Esophagus muscularis mucosa (tissue), 4 donors: ENCODE measurements around the gene CROT.

Source experiments
- CTCF ChIP-seq, 3 experiments: fragments of 200-600 bp in 2 of 3; fragments of 450-650 bp in 1 of 3; sonication (generic) in 2 of 3; IDR thresholded peaks; one replicate each; pipeline ENCODE4 v1.5.1; 2017 to 2019; ENCODE audit warnings: antibody characterized with exemption in 3 of 3, mild to moderate bottlenecking in 2 of 3, moderate library complexity in 1 of 3
- EP300 ChIP-seq: sonication (generic); formaldehyde crosslinking; IDR thresholded peaks from one replicate; pipeline ENCODE4 v1.6.1; 2017; ENCODE audit warnings: antibody characterized with exemption
- POLR2AphosphoS5 ChIP-seq, 2 donors: sonication (generic); formaldehyde crosslinking; IDR thresholded peaks; one replicate each; pipeline ENCODE4 v1.6.1; 2017; ENCODE audit warnings: antibody characterized with exemption in 2 of 2

GRCh38 chr7:87337331-87337730, 8.1 kb upstream of the CROT start:
- TF ChIP-seq CTCF (IDR thresholded peaks at IDR 0.05) (no peak), EP300 (no peak), POLR2AphosphoS5 (IDR thresholded peaks at IDR 0.05) (no peak)
